ENCODE measurements around the gene PXMP4. TPM values are rescaled to one million over a fixed set of nuclear protein-coding genes. Genes with fewer than 3 reads are reported as not detected.

The PXMP4 gene
- total RNA-seq, 1 experiment from 2014 or later: 18.7 TPM

GRCh38 chr20:33675136-33675959, 44.8 kb downstream of the PXMP4 start:
- Mint-ChIP-seq H3K36me3 (ENCODE audit: insufficient read depth, unreplicated experiment) (peaks cover 58% of the 10 kb centered on the region), H3K27me3 (ENCODE audit: unreplicated experiment) (no peaks in the 10 kb centered on the region), H3K4me3 (ENCODE audit: low read depth, unreplicated experiment) (peak overlapping the region; percentile 94), H3K4me1 (ENCODE audit: low read depth, unreplicated experiment) (peaks cover 18% of the 10 kb centered on the region), H3K9me3 (ENCODE audit: low read depth, unreplicated experiment) (no peaks in the 10 kb centered on the region), H3K27ac (ENCODE audit: unreplicated experiment) (peak overlapping the region; percentile 46)
- no peak for TF ChIP-seq CTCF (IDR thresholded peaks at IDR 0.05; ENCODE audit: unreplicated experiment)
- BruUV-seq (replicated peaks): no TSS peak
- no peak for DNase-seq
- intact Hi-C loops (cut with micrococcal nuclease; ENCODE audit: unreplicated experiment): no loop called here
- CTCF ChIA-PET: no interaction called here

- H3K27ac Mint-ChIP-seq (ENCODE audit: unreplicated experiment): peak within 1 kb of the TSS; percentile 68
- peaks cover 18% of the 10 kb centered on the region for H3K4me1 Mint-ChIP-seq (ENCODE audit: low read depth, unreplicated experiment)
- TF ChIP-seq CTCF (IDR thresholded peaks at IDR 0.05; ENCODE audit: unreplicated experiment): no peak
- DNase-seq: peak; percentile 95
- intact Hi-C loops (cut with micrococcal nuclease; ENCODE audit: unreplicated experiment): no loop called here
- H3K36me3 Mint-ChIP-seq (ENCODE audit: insufficient read depth, unreplicated experiment): peaks cover 58% of the 10 kb centered on the region
- peak within 1 kb of the TSS; percentile 94 for H3K4me3 Mint-ChIP-seq (ENCODE audit: low read depth, unreplicated experiment)
- no TSS peak for BruUV-seq (replicated peaks)
- H3K27me3 Mint-ChIP-seq (ENCODE audit: unreplicated experiment): no peaks in the 10 kb centered on the region
- CTCF ChIA-PET: no interaction called here
- H3K9me3 Mint-ChIP-seq (ENCODE audit: low read depth, unreplicated experiment): no peaks in the 10 kb centered on the region
These were observed 45.6 kb downstream of the PXMP4 start, which contains the start of gene NECAB3 for GRCh38 chr20:33674294-33675135. NECAB3 (minus strand) TSS chr20:33674428; CDS start chr20:33674352, 76 bp downstream.

GRCh38 chr20:33673410-33674293, 46.5 kb downstream of the PXMP4 start:
- Mint-ChIP-seq H3K4me3 (ENCODE audit: low read depth, unreplicated experiment) (peak overlapping the region; percentile 94), H3K27ac (ENCODE audit: unreplicated experiment) (peak overlapping the region; percentile 68), H3K27me3 (ENCODE audit: unreplicated experiment) (no peaks in the 10 kb centered on the region), H3K9me3 (ENCODE audit: low read depth, unreplicated experiment) (no peaks in the 10 kb centered on the region), H3K36me3 (ENCODE audit: insufficient read depth, unreplicated experiment) (peaks cover 51% of the 10 kb centered on the region), H3K4me1 (ENCODE audit: low read depth, unreplicated experiment) (peaks cover 18% of the 10 kb centered on the region)
- CTCF ChIA-PET: interaction anchor here (0.7 to 1.6 kb wide), 2 partner anchors 10 to 130 kb away, joined by 3 to 5 read pairs; no protein-coding TSS in a partner anchor
- no peak for DNase-seq
- BruUV-seq (replicated peaks): TSS peak; percentile 4
- intact Hi-C loops (cut with micrococcal nuclease; ENCODE audit: unreplicated experiment): no loop called here
- no peak for TF ChIP-seq CTCF (IDR thresholded peaks at IDR 0.05; ENCODE audit: unreplicated experiment)

GRCh38 chr20:33673114-33673409, 47.0 kb downstream of the PXMP4 start:
- CTCF ChIA-PET: interaction anchor here (0.7 to 1.6 kb wide), 2 partner anchors 9 to 131 kb away, joined by 3 to 5 read pairs; no protein-coding TSS in a partner anchor
- Mint-ChIP-seq H3K36me3 (ENCODE audit: insufficient read depth, unreplicated experiment) (peaks cover 55% of the 10 kb centered on the region), H3K27me3 (ENCODE audit: unreplicated experiment) (no peaks in the 10 kb centered on the region), H3K9me3 (ENCODE audit: low read depth, unreplicated experiment) (no peaks in the 10 kb centered on the region), H3K27ac (ENCODE audit: unreplicated experiment) (peak overlapping the region; percentile 68), H3K4me1 (ENCODE audit: low read depth, unreplicated experiment) (peaks cover 18% of the 10 kb centered on the region), H3K4me3 (ENCODE audit: low read depth, unreplicated experiment) (peak overlapping the region; percentile 94)
- DNase-seq: no peak
- TF ChIP-seq CTCF (IDR thresholded peaks at IDR 0.05; ENCODE audit: unreplicated experiment): no peak
- no TSS peak for BruUV-seq (replicated peaks)
- intact Hi-C loops (cut with micrococcal nuclease; ENCODE audit: unreplicated experiment): no loop called here

Data from Calu3 (cell line).